Measurements from ENCODE around the gene AAMP. TPM values are rescaled to one million over a fixed set of nuclear protein-coding genes. Genes with fewer than 3 reads are reported as not detected.
A peak's percentile ranks its signal among the peaks of the same experiment; 100 is the strongest.

Gene AAMP, protein sequence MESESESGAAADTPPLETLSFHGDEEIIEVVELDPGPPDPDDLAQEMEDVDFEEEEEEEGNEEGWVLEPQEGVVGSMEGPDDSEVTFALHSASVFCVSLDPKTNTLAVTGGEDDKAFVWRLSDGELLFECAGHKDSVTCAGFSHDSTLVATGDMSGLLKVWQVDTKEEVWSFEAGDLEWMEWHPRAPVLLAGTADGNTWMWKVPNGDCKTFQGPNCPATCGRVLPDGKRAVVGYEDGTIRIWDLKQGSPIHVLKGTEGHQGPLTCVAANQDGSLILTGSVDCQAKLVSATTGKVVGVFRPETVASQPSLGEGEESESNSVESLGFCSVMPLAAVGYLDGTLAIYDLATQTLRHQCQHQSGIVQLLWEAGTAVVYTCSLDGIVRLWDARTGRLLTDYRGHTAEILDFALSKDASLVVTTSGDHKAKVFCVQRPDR
- total RNA-seq (2021) (113 to 125 TPM (median 115 TPM) in 3 replicates), Bru-seq, nascent RNA (percentile 80 among the genes with signal in this experiment)
- long read RNA-seq, experiment 1, transcript AAMP-202 (10 exons, 1,761 nt), result minor isoform, 32 of 625 reads
- long read RNA-seq, experiment 1, transcript AAMP-204 (11 exons, 1,804 nt), result minor isoform, 62 of 625 reads
- long read RNA-seq, experiment 1, transcript AAMP-201 (11 exons, 1,886 nt), result major isoform, 452 of 625 reads
- long read RNA-seq, experiment 1, partial matches to known transcripts, result 16 of 625 reads
- long read RNA-seq, experiment 1, other reads (novel, unspliced or antisense), result 59 of 625 reads
- long read RNA-seq, experiment 2, transcript AAMP-201 (11 exons, 1,886 nt), result major isoform, 94 of 187 reads
- long read RNA-seq, experiment 2, transcript AAMP-202 (10 exons, 1,761 nt), result minor isoform, 10 of 187 reads
- long read RNA-seq, experiment 2, partial matches to known transcripts, result 28 of 187 reads
- long read RNA-seq, experiment 2, other reads (novel, unspliced or antisense), result 49 of 187 reads
- long read RNA-seq, experiment 3, transcript AAMP-204 (11 exons, 1,804 nt), result minor isoform, 61 of 624 reads
- long read RNA-seq, experiment 3, transcript AAMP-201 (11 exons, 1,886 nt), result major isoform, 406 of 624 reads
- long read RNA-seq, experiment 3, transcript AAMP-202 (10 exons, 1,761 nt), result minor isoform, 34 of 624 reads
- long read RNA-seq, experiment 3, partial matches to known transcripts, result 64 of 624 reads
- long read RNA-seq, experiment 3, other reads (novel, unspliced or antisense), result 59 of 624 reads

DNA sequence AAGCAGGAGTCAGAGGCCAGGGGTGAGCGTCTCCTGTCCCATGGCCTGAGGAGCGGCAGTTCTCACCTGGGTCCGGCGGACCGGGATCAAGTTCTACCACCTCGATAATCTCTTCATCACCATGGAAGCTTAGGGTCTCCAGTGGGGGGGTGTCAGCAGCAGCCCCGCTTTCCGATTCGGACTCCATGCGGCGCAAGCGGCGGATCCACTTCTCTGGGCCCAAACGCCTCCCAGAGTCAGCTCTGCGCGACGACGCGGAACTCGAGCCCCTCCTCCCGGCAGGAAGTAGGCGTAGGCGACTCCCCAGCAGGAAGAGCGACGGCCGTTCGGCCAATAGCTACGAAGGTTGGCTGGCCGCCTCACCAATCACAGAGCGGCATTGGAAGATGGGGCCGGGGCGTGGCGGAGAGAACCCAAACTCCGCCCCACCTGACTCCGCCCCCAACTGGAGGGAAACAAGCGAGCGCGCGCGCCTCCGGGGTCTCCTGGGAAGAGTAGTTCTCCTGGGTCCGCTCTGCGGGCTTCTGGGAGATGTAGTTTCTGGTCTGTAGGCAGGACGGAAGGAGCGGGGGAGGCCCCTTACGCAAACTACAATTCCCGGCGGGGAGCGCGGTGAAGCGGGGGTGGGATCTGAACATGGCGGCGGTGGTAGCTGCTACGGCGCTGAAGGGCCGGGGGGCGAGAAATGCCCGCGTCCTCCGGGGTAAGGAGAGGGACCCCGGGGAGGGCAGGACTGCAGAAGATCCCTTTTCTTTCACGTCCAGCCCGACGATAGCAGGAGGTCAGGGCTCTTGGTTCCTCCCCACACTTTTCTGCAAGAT lies at the start of gene AAMP, which contains the start of gene PNKD:
AAMP (minus strand) TSS at position 238 of the 821 bp plus-strand sequence; CDS start at position 187, 51 bp downstream.
PNKD (plus strand) TSS at position 620 of the 821 bp plus-strand sequence; CDS start at position 637, 17 bp downstream.
- ChIA-PET CTCF (interaction anchor here (0.6 to 4.4 kb wide), 14 partner anchors 10 to 241 kb away, joined by 3 to 52 read pairs (median 5); partner anchors contain the start of genes CATIP, CTDSP1, GPBAR1 and TMBIM1), POLR2A (interaction anchor here (0.7 to 1.7 kb wide), 3 partner anchors 9 to 26 kb away, joined by 3 to 10 read pairs (median 5); partner anchors contain the start of gene GPBAR1)
- Mint-ChIP-seq H3K27ac (peak within 1 kb of the TSS; percentile 97), H3K4me1 (peaks cover 19% of the 10 kb centered on the region), H3K4me3 (peak within 1 kb of the TSS; percentile 84), H3K9me3 (no peaks in the 10 kb centered on the region), H3K27me3 (ENCODE audit: low read depth) (no peaks in the 10 kb centered on the region), H3K36me3 (peaks cover 38% of the 10 kb centered on the region)
- peak; percentile 100 for DNase-seq (ENCODE audit: low spot score)
- ATAC-seq, result peak; percentile 88
- TF ChIP-seq IRF2 (CRISPR knock-in tag; IDR thresholded peaks at IDR 0.05; ENCODE audit: borderline replicate concordance, low read depth) (no peak), NFATC4 (CRISPR knock-in tag; IDR thresholded peaks at IDR 0.05) (no peak), ZNF423 (CRISPR knock-in tag; IDR thresholded peaks at IDR 0.05) (no peak), SMAD3 (CRISPR knock-in tag; IDR thresholded peaks at IDR 0.05; ENCODE audit: borderline replicate concordance) (0 out of 2 replicates have a peak, but pooled peaks have one; percentile 19), ELF4 (CRISPR knock-in tag; IDR thresholded peaks at IDR 0.05; ENCODE audit: low read depth) (no peak), ZNF121 (CRISPR knock-in tag; IDR thresholded peaks at IDR 0.05) (no peak), NFE2L1 (CRISPR knock-in tag; IDR thresholded peaks at IDR 0.05) (peak; percentile 61; the same call in 1 of the 2 replicates), ATF1 (CRISPR knock-in tag; IDR thresholded peaks at IDR 0.05) (no peak), TEAD4 (CRISPR knock-in tag; IDR thresholded peaks at IDR 0.05) (no peak)
- TF ChIP-seq, protein P1, sequence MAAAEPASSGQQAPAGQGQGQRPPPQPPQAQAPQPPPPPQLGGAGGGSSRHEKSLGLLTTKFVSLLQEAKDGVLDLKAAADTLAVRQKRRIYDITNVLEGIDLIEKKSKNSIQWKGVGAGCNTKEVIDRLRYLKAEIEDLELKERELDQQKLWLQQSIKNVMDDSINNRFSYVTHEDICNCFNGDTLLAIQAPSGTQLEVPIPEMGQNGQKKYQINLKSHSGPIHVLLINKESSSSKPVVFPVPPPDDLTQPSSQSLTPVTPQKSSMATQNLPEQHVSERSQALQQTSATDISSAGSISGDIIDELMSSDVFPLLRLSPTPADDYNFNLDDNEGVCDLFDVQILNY (CRISPR knock-in tag; IDR thresholded peaks at IDR 0.05), result no peak
- TF ChIP-seq, protein P2, sequence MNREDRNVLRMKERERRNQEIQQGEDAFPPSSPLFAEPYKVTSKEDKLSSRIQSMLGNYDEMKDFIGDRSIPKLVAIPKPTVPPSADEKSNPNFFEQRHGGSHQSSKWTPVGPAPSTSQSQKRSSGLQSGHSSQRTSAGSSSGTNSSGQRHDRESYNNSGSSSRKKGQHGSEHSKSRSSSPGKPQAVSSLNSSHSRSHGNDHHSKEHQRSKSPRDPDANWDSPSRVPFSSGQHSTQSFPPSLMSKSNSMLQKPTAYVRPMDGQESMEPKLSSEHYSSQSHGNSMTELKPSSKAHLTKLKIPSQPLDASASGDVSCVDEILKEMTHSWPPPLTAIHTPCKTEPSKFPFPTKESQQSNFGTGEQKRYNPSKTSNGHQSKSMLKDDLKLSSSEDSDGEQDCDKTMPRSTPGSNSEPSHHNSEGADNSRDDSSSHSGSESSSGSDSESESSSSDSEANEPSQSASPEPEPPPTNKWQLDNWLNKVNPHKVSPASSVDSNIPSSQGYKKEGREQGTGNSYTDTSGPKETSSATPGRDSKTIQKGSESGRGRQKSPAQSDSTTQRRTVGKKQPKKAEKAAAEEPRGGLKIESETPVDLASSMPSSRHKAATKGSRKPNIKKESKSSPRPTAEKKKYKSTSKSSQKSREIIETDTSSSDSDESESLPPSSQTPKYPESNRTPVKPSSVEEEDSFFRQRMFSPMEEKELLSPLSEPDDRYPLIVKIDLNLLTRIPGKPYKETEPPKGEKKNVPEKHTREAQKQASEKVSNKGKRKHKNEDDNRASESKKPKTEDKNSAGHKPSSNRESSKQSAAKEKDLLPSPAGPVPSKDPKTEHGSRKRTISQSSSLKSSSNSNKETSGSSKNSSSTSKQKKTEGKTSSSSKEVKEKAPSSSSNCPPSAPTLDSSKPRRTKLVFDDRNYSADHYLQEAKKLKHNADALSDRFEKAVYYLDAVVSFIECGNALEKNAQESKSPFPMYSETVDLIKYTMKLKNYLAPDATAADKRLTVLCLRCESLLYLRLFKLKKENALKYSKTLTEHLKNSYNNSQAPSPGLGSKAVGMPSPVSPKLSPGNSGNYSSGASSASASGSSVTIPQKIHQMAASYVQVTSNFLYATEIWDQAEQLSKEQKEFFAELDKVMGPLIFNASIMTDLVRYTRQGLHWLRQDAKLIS (CRISPR knock-in tag; IDR thresholded peaks at IDR 0.05; ENCODE audit: borderline replicate concordance), result no peak; the same call in 1 of the 2 replicates
- TF ChIP-seq, protein P3, sequence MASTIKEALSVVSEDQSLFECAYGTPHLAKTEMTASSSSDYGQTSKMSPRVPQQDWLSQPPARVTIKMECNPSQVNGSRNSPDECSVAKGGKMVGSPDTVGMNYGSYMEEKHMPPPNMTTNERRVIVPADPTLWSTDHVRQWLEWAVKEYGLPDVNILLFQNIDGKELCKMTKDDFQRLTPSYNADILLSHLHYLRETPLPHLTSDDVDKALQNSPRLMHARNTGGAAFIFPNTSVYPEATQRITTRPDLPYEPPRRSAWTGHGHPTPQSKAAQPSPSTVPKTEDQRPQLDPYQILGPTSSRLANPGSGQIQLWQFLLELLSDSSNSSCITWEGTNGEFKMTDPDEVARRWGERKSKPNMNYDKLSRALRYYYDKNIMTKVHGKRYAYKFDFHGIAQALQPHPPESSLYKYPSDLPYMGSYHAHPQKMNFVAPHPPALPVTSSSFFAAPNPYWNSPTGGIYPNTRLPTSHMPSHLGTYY (CRISPR knock-in tag; IDR thresholded peaks at IDR 0.05), result no peak
- TF ChIP-seq, protein P4, sequence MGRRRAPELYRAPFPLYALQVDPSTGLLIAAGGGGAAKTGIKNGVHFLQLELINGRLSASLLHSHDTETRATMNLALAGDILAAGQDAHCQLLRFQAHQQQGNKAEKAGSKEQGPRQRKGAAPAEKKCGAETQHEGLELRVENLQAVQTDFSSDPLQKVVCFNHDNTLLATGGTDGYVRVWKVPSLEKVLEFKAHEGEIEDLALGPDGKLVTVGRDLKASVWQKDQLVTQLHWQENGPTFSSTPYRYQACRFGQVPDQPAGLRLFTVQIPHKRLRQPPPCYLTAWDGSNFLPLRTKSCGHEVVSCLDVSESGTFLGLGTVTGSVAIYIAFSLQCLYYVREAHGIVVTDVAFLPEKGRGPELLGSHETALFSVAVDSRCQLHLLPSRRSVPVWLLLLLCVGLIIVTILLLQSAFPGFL (CRISPR knock-in tag; IDR thresholded peaks at IDR 0.05; ENCODE audit: borderline replicate concordance), result no peak
- TF ChIP-seq, protein P5, sequence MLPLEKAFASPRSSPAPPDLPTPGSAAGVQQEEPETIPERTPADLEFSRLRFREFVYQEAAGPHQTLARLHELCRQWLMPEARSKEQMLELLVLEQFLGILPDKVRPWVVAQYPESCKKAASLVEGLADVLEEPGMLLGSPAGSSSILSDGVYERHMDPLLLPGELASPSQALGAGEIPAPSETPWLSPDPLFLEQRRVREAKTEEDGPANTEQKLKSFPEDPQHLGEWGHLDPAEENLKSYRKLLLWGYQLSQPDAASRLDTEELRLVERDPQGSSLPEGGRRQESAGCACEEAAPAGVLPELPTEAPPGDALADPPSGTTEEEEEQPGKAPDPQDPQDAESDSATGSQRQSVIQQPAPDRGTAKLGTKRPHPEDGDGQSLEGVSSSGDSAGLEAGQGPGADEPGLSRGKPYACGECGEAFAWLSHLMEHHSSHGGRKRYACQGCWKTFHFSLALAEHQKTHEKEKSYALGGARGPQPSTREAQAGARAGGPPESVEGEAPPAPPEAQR (CRISPR knock-in tag; IDR thresholded peaks at IDR 0.05), result no peak
- TF ChIP-seq, protein P6, sequence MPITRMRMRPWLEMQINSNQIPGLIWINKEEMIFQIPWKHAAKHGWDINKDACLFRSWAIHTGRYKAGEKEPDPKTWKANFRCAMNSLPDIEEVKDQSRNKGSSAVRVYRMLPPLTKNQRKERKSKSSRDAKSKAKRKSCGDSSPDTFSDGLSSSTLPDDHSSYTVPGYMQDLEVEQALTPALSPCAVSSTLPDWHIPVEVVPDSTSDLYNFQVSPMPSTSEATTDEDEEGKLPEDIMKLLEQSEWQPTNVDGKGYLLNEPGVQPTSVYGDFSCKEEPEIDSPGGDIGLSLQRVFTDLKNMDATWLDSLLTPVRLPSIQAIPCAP (CRISPR knock-in tag; IDR thresholded peaks at IDR 0.05), result no peak
- TF ChIP-seq, protein P7, sequence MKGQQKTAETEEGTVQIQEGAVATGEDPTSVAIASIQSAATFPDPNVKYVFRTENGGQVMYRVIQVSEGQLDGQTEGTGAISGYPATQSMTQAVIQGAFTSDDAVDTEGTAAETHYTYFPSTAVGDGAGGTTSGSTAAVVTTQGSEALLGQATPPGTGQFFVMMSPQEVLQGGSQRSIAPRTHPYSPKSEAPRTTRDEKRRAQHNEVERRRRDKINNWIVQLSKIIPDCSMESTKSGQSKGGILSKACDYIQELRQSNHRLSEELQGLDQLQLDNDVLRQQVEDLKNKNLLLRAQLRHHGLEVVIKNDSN (CRISPR knock-in tag; IDR thresholded peaks at IDR 0.05), result peak; percentile 62; the same call in 1 of the 2 replicates
